Stimulated activated naive CD8-positive, alpha-beta T cell treated with anti-CD3 and anti-CD28 coated beads, Interleukin-15, amount 100 ng/mL, for 72 hours (primary cell): Measurements from ENCODE around the gene MMAB.

Experiments
- ATAC-seq: fragments of 150-1000 bp; cut with Tn5 transposase; 2 replicates; pipeline ENCODE4 v1.10.0; 2021; ENCODE audit warnings: mild to moderate bottlenecking, moderate library complexity
- DNase-seq, 2 donors: peaks; one replicate each; pipeline ENCODE4 v3.0.0; 2021 to 2022
- H3K27ac Mint-ChIP-seq, 2 donors: one replicate each; pipeline ENCODE4 v1.8.0; 2022; ENCODE audit warnings: mild to moderate bottlenecking in 2 of 2, mixed read lengths in 2 of 2, moderate library complexity in 2 of 2
- H3K27me3 Mint-ChIP-seq: one replicate; pipeline ENCODE4 v1.8.0; 2022; ENCODE audit warnings: mixed read lengths
- H3K4me1 Mint-ChIP-seq: one replicate; pipeline ENCODE4 v1.8.0; 2022; ENCODE audit warnings: mild to moderate bottlenecking, mixed read lengths
- H3K4me3 Mint-ChIP-seq, 2 donors: one replicate each; pipeline ENCODE4 v1.8.0; 2022; ENCODE audit warnings: mild to moderate bottlenecking in 2 of 2, mixed read lengths in 2 of 2, moderate library complexity in 1 of 2
- H3K9me3 Mint-ChIP-seq, 2 donors: one replicate each; pipeline ENCODE4 v1.8.0; 2022; ENCODE audit warnings: mixed read lengths in 2 of 2

The MMAB gene

DNA sequence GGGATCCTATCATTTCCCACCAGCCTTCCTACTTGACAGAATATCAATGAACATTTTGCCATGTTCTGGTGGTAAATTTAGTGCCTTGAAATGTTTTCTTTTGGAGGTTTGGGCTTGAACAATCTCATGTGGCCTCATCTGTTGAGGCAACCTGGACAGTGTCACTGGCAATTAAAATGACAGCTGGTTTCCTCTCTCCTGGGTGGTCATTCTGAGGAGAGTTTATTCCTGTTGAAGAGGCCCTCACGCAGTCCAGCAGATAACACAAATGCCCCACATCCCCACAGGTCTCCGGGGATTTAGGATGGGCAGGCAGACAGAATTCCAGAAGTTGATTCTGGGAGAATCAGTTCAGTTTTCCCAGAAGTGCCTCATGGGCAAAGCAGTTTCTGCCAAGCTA, 41.9 kb downstream of the MMAB start:
- no peak overlapping the region for H3K4me3 Mint-ChIP-seq
- no peak for DNase-seq
- H3K9me3 Mint-ChIP-seq = no peaks in the 10 kb centered on the region
- H3K27me3 Mint-ChIP-seq = no peaks in the 10 kb centered on the region
- ATAC-seq = no peak
- no peaks in the 10 kb centered on the region for H3K4me1 Mint-ChIP-seq
- no peak overlapping the region for H3K27ac Mint-ChIP-seq

DNA sequence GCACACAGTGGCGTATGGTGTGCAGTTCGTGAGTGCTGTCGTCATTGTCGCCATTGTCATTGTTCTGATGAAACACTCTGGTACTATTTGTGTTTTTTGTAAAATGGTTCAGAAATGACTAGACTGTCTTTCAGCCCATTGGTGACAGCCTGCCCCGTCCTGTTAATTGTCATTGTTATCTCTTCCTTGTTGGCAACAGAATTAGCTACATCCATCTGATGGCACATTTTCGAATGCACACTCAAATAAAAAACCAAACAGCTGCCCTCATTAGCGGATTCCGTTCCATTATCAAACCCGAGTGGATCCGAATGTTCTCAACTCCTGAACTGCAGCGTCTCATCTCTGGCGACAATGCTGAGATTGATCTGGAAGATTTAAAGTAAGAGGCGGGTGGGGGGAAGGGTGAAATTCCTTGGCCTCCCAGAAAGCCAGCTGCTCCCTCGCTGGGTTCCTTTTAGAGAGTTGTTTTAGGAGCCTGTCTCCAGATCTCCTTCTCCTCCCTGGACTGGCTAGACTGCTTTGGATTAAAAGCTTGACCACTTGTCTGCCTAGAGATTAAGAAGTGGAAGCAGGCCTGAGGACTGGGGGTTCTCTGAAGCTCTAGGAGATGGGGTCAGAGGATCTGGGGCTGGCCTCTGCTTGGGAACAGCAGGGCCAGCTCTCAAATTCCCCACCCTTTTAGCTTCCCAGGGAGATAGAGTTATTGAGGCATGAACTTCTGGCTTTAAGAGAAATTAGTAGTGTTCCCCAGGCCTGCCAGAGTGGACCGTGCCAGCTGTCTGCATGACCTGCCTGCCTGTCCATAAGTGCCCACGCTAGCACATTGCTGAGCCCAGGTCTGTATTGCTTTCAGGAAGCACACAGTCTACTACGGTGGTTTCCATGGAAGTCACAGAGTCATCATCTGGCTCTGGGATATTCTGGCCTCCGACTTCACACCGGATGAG, 43.3 kb downstream of the MMAB start:
- no peaks in the 10 kb centered on the region for H3K27me3 Mint-ChIP-seq
- DNase-seq (no peak), ATAC-seq (no peak)
- H3K4me3 Mint-ChIP-seq = no peak overlapping the region
- peak overlapping the region; percentile 35 to 52 for H3K27ac Mint-ChIP-seq
- H3K4me1 Mint-ChIP-seq = no peaks in the 10 kb centered on the region
- no peaks in the 10 kb centered on the region for H3K9me3 Mint-ChIP-seq

DNA sequence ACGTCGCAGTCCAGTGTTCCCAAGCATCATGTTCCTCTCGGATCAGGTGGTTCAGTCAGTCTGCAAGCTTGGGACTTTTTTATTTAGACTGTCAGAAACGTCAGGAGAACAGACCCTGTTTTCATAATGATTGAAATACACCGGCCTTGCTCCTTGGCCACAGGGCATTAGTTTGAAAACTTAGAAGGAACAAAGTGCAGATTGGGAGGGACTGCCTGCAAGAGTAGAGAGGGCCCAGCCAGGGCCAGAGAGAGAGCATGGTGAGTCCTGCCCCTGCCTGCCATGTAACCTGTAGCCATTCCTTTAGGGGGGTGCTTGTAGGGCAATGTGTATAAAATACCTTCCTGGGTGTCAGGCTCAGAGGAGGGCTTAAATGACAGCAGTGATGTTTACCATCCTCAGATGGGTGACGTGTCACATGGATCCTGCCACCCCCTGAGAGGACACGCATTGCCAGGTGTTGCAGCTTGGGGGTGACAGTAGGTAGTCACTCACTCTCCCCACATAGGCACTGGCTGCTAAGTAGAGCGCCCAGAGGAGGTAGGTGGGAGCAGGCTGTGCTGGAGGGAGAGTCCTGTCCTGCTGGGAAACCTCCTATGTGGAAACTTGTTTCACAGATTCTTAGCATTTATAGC, 45.7 kb downstream of the MMAB start:
- H3K27me3 Mint-ChIP-seq = no peaks in the 10 kb centered on the region
- peak overlapping the region in 1 of 2 donors; percentile 72 for H3K27ac Mint-ChIP-seq
- DNase-seq (no peak), ATAC-seq (no peak)
- H3K4me1 Mint-ChIP-seq = no peaks in the 10 kb centered on the region
- H3K4me3 Mint-ChIP-seq = no peak overlapping the region
- no peaks in the 10 kb centered on the region for H3K9me3 Mint-ChIP-seq

DNA sequence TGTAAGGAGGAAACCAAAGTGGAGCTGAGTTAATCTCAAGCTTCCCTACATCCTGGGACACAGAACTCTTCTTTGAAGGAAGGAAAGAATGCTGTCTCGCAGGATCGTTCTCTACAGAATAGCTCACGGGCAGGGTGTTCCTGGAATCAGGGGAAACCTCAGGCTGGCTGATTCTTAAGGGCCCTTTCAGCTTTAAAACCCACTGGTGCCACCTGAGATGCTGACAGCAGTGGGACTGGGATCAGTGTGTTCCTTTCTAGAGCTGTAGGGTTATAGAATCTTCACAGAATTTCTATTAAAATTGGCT, 48.1 kb downstream of the MMAB start:
- no peak for DNase-seq
- no peaks in the 10 kb centered on the region for H3K4me1 Mint-ChIP-seq
- H3K27me3 Mint-ChIP-seq = no peaks in the 10 kb centered on the region
- H3K27ac Mint-ChIP-seq = peak overlapping the region in 1 of 2 donors; percentile 59
- no peak overlapping the region for H3K4me3 Mint-ChIP-seq
- no peak for ATAC-seq
- no peaks in the 10 kb centered on the region for H3K9me3 Mint-ChIP-seq

DNA sequence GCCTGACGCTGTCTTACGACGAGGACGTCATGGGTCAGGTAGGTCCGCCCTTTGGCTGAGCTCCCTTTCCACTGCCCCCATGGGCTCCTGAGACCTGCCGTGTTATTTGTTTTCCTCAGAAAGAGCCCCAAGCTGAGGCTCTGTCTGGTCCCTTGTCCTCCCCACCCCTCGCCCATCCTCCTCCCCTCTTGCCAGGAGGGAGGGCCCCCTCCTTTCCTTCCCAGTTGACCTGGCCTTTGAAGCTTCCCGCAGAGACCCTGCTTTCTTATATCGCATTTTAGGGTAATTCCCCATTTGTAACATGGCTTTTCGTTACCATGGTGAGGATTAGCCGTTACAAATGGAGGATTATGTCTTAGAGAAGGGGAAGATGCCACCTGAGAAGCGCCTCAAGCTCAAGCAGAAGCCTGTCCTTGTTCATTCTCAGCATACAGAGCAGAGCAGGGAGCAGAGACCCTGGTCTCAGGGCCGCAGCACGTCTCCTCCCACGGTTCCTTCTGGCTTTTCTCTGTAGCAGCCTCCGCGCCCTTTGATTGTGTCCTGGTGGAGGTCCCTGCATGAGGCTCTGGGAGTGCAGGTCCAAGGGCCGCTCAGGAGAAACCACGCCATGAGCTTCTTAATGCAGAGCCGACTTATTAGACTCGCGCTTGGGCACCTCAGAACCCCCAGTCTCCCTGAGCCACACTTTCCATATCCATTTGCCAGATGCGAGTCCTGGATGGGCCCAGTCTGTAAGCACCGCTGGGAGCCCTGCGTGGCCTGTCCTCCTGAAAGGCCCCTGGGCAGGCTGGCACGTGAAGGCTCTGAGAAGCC, 48.6 kb downstream of the MMAB start:
- no peaks in the 10 kb centered on the region for H3K4me1 Mint-ChIP-seq
- DNase-seq = no peak
- peak overlapping the region in 1 of 2 donors; percentile 59 for H3K27ac Mint-ChIP-seq
- H3K9me3 Mint-ChIP-seq = no peaks in the 10 kb centered on the region
- no peak for ATAC-seq
- H3K27me3 Mint-ChIP-seq = no peaks in the 10 kb centered on the region
- H3K4me3 Mint-ChIP-seq = no peak overlapping the region

DNA sequence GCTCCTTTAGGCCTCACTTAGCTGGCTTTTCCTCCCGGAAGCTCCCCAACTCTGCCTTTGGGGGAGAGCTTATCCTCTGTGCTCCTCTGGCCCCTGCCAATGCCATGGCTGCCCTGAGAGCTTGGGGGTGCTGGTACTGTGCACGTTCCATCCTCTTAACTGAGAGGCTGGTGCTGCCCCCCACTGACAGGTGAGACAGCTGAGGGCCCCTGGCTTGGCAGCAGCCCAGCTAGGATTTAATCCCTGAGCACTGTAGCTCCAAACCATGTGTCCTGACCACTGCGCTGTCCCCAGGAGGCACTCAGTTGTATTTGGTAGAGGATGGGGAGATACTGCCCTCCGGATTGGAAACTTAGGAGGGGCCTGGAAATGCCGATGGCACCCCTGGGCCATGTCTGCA, 49.8 kb downstream of the MMAB start:
- Mint-ChIP-seq H3K9me3 (no peaks in the 10 kb centered on the region), H3K4me1 (no peaks in the 10 kb centered on the region), H3K27me3 (no peaks in the 10 kb centered on the region), H3K27ac (peak overlapping the region in 1 of 2 donors; percentile 21), H3K4me3 (no peak overlapping the region)
- DNase-seq (no peak), ATAC-seq (no peak)

DNA sequence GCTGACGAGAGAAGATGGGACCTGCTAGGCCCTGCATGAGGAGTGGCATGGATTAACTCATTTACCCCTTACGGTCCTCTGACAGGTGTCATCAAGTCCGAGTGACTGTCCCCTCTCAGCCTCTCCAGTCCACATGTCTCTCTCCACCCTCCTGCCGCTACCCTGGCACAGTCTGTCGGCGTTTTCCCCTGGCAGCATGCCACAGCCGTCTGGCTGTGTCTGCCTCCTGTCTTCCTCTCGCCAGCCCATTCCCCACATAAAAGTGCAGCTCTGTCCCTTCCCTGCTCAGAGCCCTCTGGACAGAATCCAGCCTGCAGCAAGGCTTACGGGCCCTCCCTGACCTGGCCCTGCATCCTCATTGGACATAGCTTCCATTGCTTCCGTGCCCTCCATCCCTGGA, 50.2 kb downstream of the MMAB start:
- H3K4me3 Mint-ChIP-seq = no peak overlapping the region
- DNase-seq = no peak
- no peak for ATAC-seq
- H3K4me1 Mint-ChIP-seq = no peaks in the 10 kb centered on the region
- no peaks in the 10 kb centered on the region for H3K9me3 Mint-ChIP-seq
- H3K27ac Mint-ChIP-seq = peak overlapping the region; percentile 21 to 84
- no peaks in the 10 kb centered on the region for H3K27me3 Mint-ChIP-seq

DNA sequence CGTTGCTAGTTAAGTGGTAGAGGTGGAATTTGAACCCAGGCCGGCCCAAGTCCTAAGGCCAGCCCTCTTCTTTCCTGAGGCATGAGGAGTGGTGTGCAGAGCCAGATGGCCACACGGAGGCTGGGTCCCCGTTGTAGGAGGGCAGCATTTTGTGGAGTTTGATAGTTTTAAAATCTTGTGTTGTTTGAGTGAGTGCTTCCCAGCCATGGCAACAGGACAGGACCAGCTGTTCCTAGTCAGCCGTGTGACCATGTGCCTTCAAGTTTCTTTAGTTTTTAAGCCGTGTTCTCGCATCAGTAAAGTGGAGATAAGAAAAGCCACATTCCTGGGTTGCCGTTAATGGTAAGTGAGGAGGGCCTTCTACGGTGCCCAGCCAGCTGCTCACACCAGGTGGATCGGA, 51.5 kb downstream of the MMAB start:
- no peak overlapping the region for H3K4me3 Mint-ChIP-seq
- ATAC-seq (no peak), DNase-seq (no peak)
- no peak overlapping the region for H3K27ac Mint-ChIP-seq
- no peaks in the 10 kb centered on the region for H3K9me3 Mint-ChIP-seq
- H3K27me3 Mint-ChIP-seq = no peaks in the 10 kb centered on the region
- no peaks in the 10 kb centered on the region for H3K4me1 Mint-ChIP-seq

DNA sequence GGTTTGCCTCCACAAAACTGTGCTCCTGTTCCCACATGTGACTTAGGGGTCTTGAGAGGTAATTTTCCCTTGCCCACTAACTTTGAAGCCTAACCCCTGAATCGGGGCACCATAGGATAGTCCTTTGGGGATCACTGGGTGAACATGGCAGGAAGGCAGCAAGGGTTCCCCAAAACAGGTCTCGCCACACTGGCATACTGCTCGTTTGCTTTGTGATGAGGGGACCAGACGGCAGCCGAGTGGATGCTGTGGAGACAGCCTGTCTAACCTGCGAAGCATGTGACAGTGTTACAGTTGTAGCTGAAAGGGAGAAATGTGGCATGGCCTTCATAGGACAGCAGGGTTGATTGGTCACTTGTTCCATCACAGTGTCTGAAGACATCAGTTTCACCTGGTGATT, 53.5 kb downstream of the MMAB start:
- Mint-ChIP-seq H3K4me3 (no peak overlapping the region), H3K27me3 (no peaks in the 10 kb centered on the region), H3K27ac (no peak overlapping the region), H3K9me3 (no peaks in the 10 kb centered on the region), H3K4me1 (no peaks in the 10 kb centered on the region)
- DNase-seq = no peak
- ATAC-seq = no peak

DNA sequence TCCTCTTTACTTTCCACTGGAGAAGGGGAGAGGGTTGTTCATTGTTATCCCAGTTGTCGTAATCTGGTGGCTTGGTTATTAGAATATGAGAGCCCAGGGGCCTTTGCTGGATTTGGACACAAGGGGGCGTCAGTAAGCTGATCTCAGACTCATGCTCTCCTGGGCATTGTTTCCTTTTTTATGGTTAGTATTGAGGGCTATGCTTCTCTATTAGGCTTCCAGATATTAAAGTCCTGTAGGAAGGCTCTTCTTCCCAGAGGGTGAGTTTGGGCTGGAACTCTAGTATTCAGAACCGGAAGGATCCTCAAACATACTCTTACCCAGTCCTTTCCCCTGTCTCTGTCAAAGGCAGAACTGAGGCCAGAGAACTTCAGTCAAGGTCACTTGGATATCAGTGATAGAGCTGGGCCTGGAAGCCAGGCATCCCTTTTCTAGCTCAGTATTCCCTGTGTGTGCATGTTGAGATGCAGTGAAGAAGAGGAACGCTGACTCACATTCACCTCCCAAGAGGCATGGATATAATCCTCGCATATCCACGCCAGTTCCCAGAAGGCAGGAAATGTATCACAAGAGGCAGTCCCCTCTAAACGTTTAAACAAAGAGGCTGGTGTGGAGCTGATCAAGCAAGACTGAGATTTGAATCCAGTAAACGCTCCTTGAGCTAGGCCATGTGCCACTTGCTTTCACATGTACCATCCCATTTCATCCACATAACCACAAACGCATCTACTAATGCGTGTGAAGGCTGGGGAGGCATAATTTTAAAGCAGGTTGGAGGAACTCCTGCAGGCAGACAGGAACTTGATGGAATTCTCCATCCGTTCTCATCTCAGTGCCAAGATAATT, 54.3 kb downstream of the MMAB start:
- ATAC-seq (no peak), DNase-seq (peak; percentile 43 to 44)
- Mint-ChIP-seq H3K27ac (no peak overlapping the region), H3K4me1 (no peaks in the 10 kb centered on the region), H3K9me3 (no peaks in the 10 kb centered on the region), H3K4me3 (no peak overlapping the region), H3K27me3 (no peaks in the 10 kb centered on the region)

DNA sequence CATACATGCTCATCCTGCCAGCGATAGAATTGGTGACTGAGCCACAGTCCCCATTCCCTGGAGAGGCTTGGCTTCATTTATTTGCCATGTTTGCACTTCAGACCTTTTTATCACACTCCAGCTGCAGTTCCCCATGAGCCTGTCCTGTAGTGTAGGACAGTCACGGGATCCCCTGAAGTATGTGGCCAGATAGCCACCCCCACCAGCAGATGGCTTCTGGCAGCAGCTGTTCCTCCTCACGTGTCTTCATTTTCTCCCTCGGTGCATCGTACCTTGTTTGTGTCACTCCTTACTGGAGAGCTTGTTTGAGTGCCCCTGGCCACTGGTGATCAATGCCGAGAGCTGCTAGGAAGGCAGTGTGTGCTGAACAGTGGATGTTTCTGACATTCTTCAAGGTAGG, 55.7 kb downstream of the MMAB start:
- Mint-ChIP-seq H3K9me3 (no peaks in the 10 kb centered on the region), H3K27ac (no peak overlapping the region), H3K4me1 (no peaks in the 10 kb centered on the region), H3K27me3 (no peaks in the 10 kb centered on the region), H3K4me3 (no peak overlapping the region)
- ATAC-seq (no peak), DNase-seq (no peak)

DNA sequence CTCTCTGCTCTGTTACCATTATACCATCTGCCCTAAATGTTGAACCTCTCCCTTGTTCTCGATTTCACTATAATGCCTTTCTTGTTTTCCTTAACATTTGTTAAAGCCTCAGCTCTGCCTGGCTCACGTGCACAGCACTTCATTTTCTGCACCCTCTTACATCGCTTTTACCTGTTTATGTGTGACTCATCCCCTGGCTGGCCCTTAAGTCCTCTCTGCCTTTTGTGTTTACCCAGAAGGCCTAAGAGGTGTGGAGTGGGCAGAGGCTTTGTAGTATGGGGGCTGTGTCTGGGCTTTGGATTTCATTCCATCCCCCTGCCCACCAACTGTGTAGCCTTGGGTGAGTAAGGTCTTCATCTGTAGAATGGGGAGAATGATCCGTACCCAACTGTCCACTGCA, 59.3 kb downstream of the MMAB start:
- no peak for ATAC-seq
- no peak overlapping the region for H3K4me3 Mint-ChIP-seq
- H3K27ac Mint-ChIP-seq = no peak overlapping the region
- H3K4me1 Mint-ChIP-seq = no peaks in the 10 kb centered on the region
- DNase-seq = no peak
- H3K9me3 Mint-ChIP-seq = no peaks in the 10 kb centered on the region
- no peaks in the 10 kb centered on the region for H3K27me3 Mint-ChIP-seq

DNA sequence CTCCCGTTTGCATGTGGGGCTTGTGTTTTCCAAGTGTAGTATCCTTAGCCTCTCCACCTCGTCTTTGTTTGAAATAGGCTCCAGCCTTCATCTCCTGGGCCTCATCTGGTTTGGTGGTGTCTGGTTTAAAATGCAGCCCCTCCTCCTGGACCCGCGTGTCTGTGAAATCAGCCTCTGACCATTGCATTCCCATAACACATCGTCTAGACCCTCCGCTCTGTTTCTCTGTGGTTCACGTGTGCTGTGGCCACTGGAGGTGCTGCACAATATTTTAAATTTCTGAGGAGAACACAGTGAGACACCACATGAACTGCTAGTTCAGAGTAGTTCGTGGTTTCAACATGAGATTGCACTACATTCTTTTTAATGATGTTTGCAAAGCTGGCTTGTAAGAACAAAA, 60.3 kb downstream of the MMAB start:
- Mint-ChIP-seq H3K9me3 (no peaks in the 10 kb centered on the region), H3K4me1 (no peaks in the 10 kb centered on the region), H3K27me3 (no peaks in the 10 kb centered on the region), H3K27ac (peak overlapping the region in 1 of 2 donors; percentile 2), H3K4me3 (no peak overlapping the region)
- DNase-seq (no peak), ATAC-seq (no peak)

DNA sequence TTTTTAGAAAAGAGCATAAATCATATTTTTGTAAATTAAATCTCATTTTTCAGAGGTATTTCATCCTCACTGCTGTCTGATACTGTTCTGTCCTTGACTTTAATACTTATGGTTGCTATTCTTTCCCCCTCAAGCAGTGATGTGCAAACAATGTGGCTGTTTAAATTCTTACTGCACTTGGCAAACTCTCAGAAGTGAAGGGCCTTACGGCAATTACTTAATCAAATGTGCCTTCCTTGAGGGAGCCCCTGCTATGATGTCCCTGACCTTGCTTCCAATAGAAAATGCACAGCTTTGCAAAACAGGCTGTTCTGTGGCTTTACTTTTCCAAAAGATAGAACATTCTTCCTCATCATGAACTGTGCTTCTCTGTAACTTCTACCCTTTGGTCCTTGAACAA, 60.7 kb downstream of the MMAB start:
- no peaks in the 10 kb centered on the region for H3K27me3 Mint-ChIP-seq
- ATAC-seq (no peak), DNase-seq (no peak)
- H3K4me3 Mint-ChIP-seq = no peak overlapping the region
- H3K9me3 Mint-ChIP-seq = no peaks in the 10 kb centered on the region
- H3K4me1 Mint-ChIP-seq = no peaks in the 10 kb centered on the region
- peak overlapping the region in 1 of 2 donors; percentile 2 for H3K27ac Mint-ChIP-seq

DNA sequence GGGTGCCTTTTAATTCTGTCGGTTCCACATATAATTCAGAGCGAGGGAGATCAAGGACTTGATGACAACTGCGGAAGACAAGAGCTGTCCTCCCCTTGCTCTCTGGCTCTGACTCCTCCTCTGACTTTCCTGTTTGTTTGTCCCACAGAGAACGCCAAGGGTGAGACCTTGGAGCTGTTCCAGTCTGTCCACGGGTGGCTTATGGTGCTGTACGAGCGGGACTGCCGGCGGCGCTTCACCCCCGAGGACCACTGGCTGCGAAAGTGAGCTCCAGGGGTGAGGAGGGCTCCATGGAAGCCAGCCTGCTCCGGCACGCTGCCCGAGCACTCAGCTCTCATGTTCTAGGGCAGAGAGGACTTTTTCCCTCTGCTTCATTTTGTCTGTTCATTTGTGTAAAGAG, 63.1 kb downstream of the MMAB start:
- no peak for ATAC-seq
- H3K4me1 Mint-ChIP-seq = no peaks in the 10 kb centered on the region
- no peaks in the 10 kb centered on the region for H3K9me3 Mint-ChIP-seq
- no peak for DNase-seq
- no peak overlapping the region for H3K4me3 Mint-ChIP-seq
- H3K27me3 Mint-ChIP-seq = no peaks in the 10 kb centered on the region
- no peak overlapping the region for H3K27ac Mint-ChIP-seq
